NK-92 treated with Interleukin-12 subunit alpha and Interleukin-12 subunit beta, amount 100 ng/mL, for 24 hours (cell line): ENCODE results near the gene KCNMB2.
"Not testable (repeated sequence)": the region's sequence is repeated elsewhere in the genome, so short reads cannot be mapped to it uniquely, and the experiment has no call there.

Experiments used
- DNase-seq: peaks from one replicate; lab custom pipeline; 2025; lab: John Stamatoyannopoulos, UW

The KCNMB2 gene

DNA sequence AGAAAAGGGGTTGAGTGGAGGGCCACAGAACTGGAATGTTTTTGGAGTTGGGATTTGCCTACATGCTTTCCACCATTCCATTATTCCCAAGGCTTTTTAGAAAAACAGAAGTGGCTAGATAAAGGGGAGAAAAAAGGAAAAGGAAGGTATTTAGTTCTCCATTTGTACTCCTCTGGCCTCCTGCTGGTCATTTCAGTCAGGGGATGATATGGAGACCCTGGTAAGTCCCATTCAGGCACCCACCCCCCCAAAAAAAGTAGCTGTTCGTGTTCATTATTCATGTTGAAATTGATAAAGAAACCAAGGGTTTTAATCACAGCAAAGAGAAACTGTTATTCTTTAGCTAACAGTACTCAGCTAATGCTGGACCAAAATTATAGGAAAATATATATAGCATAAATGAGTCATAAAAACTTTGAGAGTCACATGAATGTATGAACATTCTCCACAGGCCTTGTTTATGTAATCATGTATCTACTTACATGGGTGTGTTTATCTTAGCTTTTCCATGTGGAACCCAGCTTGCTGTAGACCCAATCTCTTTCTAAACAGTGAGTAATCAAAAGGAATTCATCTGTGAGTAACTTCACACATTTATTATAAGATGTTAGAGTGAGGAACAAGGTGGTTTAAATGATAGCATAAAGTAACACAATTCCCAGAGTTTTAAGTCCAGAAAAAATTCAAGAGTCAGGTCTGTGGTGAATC lies 167.2 kb downstream of the KCNMB2 start:
- no peak for DNase-seq

DNA sequence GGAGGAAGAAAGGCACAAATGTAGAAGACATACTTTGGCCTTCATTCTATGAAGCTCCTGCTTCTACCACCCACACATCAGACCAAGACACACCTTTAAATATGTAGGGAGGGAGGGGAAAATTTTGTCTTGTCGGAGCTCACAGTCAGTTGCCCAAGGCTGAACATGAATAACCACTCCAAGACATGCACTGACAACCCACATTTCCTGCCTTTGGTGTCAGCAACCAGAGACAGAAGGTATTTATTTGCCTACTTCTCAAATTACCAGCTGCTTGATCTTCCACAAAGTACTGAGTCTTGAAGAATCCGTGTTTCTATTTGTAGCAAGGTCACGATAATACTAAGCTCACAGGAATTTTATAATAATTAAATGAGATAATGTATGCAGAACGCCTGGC lies 169.7 kb downstream of the KCNMB2 start:
- DNase-seq: no peak

DNA sequence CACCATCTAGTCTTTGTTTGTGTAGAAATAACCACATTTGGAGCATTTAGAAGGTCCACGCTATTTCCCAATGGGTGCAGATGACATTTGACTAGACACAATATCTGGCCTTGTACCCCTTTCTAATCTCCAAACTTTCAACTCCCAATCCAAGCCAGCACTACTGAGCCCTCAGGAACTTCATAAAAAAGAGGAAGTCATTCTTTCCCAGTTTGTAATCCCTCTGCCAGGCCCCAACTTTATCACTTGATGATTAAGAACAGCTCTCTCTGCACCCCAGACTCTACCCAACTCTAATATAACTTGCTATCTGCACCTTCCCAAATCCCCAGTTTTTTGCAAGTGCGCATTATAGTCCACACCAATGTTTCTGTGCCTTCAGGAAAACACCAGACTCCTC lies 170.2 kb downstream of the KCNMB2 start:
- DNase-seq: no peak

DNA sequence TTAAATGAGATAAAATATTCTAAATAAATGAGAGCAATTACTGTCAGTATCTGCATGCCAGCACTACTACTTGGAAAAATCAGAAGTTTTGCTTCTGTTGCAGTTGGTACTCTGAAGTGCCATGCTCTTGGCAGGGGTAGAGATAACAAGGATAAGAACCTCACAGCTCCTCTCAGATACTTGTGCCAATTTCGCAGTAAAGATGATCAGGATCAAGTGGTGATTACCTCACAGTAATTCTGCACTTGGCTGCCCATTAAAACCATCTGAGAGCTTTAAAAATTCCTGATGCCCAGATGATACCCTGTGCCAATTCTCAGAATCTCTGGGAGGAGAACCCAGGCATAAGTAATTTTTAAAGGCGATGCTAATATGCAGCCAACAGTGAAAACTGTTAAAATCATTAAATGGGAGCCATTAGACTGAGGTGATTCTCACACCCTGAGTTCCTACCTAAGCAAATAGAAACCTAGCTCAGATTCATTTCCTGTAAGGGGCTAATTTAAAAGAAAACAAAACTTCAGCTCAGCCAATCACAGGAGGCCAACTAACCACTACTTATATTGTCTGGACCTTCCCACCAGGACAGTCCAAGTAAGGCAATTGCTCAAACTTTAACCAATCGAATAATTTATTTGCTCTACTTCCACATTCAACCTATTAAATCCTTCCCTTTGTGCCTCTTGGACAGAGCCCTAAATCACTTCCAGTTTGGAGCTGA lies 171.2 kb downstream of the KCNMB2 start:
- no peak for DNase-seq

GRCh38 chr3:178709051-178709450 lies 172.8 kb downstream of the KCNMB2 start:
- no peak for DNase-seq

- DNase-seq: no peak
These were observed 175.5 kb downstream of the KCNMB2 start for GRCh38 chr3:178711753-178712152.

DNA sequence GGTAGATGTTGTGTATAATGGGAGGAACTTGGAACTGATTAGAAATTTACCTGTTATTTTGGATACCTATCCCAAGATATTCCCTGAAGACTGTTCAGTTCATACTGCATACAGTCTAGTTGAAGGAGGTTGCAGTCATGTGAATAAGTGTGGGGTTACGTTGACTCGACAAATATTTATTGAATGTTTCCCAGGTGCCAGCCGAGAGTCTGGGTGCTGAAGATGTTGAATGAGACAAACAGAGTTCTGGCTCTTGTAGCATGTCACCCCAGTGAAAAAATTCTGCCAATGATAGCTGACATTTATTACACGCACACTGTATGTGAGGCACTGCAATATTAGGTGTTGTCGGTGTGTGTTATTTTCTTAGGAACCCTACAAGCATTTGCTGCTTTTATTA lies 176.0 kb downstream of the KCNMB2 start:
- no peak for DNase-seq

GRCh38 chr3:178714925-178715832 lies 178.9 kb downstream of the KCNMB2 start:
- no peak for DNase-seq

DNA sequence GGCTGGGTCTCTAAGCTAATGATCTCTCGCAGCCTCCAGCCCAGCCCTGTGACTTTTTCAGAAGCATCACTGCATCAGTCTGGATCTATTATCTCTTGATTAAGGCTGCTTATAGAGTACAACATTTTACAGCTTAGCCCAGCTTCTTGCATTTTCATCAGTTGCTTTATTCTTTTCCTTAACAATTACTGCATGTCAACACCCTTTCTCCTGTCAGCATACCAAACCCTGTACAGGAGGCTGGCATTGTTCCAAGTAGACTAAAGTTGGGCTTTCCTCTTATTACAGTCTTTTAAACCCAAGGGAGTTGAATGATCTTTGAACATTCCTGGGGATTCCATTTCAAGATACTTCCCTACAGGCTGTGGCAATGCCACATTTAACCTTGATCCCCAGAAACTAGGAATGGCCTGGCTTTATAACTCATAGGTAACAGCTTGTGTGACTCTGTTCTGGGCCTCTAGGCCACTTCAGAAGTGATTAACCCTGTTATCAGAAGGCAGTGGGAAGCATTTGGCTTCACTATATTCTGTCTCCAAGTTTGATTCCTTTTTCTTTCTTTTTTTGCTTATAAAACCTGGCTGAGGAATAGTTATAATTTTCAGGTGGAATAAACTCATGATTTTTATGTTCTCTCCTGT lies 182.9 kb downstream of the KCNMB2 start:
- DNase-seq: no peak

DNA sequence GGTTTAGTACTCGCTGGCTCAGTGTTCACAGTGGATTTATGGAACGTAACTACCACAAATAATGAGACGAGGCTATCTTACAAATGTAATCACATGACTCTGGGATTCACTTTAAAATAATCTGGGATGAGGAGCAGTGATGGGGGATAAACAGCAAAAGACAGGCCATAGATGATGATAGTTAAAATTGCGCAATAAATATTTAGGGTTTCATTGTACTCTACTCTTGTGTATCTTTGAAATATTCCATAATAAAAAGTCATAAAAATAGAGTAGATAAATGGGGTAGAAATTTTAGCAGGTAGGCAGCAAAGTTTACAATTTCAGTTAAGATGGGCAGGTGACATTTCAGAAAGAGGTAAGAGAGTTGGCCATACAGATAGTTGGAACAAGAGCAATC lies 196.6 kb downstream of the KCNMB2 start:
- no peak for DNase-seq

GRCh38 chr3:178735032-178735674 lies 198.9 kb downstream of the KCNMB2 start:
- no peak for DNase-seq

DNA sequence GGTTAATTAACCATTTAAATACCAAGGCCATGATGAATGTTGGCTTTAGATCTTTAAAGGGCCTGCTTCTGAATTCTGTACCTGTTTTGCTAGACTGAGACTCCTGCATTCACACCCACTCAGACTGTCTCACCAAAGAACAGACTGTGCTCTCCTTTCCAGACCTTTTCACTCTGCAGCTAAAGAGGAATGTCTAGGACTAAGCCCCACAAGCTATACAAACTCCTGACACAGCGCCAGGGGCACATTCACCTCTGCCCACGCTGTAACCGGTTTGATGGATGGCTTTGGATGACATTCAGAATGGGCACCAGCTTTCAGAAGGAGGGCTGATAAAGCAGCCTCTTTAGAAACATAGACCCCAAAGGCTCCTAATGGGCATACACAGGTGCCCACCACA lies 200.1 kb downstream of the KCNMB2 start:
- no peak for DNase-seq

GRCh38 chr3:178739720-178740119 lies 203.5 kb downstream of the KCNMB2 start:
- DNase-seq: no peak

GRCh38 chr3:178741020-178741419 lies 204.8 kb downstream of the KCNMB2 start:
- DNase-seq: no peak

DNA sequence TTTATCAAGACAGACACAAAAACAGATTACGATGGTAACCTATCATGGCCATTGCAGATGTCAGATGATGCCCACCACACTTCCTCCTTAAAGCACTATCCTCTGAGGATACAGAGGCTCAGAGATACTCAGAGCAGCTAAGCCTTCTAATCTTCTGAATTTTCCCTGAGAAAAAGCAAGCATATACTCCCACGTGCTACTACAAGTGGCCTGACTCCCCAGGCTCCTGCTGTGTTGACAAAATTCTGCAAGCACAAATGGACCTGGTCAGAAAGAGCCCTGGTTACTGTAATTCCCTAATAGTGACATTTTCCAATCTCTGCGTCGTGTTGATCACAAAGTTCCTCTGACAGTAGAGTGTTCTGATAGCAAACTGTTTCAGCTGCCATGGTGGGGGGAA lies 207.1 kb downstream of the KCNMB2 start:
- DNase-seq: no peak

- not testable (repeated sequence) for DNase-seq
These were observed 209.8 kb downstream of the KCNMB2 start for GRCh38 chr3:178745861-178746655.

DNA sequence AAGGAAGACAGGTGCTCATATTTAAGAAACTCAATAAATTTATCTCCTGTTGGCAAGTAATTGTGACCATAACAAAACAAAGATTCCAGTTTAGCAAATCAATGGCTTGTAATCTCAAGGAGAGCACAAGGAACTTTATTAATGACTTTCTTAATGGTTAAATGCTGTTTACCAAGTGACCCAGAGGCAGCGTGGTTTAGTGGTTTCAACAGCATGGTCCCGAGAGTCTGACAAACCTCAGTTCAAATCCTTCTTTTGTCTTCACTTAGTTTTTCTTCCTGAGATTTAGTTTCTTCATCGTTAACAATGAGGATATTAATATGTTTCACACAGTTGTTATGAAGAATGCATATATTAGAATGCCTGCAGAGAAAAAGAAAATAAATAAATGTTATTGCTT lies 212.6 kb downstream of the KCNMB2 start:
- DNase-seq: no peak

DNA sequence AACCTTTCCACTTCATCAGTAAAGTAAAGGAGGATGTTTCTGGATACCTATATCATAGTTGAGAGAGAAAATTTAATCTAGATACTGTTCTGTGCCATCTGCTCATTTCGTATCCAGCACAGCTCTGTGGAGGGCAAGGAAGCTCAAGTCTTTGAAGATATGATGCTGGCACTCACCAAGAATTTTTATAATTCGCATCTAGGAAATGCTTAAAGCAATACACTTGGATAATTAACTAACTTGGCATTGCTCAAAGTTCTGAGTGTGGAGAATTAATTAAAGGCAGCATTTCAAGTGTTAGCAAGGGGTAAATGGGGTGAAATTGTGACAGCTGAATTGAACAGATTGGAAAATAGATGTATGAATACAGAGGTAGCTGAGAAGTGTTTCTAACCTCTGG lies 213.2 kb downstream of the KCNMB2 start:
- no peak for DNase-seq

DNA sequence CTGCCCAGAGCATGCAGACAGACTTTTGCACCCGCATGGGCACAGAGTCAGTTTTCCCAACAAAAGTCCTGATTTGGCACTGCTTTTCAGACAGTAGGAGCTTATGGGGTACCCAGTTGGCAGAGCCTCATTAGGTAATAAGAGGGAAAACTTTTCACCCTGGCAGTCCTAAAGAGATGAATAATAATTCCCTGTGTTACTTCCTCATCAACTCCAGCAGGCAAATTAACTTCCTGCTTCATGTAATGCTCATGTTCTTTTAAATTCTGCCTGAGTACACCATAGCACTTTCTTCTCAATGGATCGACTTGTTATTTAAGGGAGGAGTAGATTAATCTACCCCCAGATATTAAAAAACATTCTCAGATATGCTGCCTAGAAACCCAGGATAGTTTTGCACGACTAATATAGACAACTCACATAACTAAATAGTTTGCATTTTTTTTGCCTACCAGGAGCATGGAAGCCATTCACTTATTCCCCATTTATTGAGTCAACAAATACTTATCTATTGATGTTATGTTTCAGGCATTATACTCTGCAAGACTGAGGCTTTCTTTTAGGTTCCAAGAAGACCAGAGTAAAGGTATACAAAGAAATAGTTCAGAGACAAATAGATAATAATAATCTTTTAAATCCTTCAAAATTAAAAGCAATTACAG lies 214.5 kb downstream of the KCNMB2 start:
- no peak for DNase-seq

DNA sequence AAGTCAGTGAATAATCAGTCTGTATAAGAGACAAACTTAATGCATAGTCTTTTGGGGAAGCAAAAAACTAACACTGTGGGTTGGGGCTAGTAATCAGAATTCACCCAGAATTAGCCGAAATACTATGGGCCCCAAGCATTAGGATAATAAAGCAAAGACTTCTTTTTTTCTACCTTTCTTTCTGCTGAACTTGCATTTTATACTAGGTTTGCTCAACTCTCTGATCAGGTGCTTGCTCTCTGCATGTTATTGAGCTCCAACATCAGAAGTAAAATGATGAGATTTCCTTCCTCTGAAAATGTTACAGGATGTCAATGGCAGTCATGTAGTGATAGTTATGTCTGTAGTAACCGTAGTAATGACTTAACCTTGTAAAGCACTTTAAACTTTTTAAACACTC lies 216.6 kb downstream of the KCNMB2 start:
- DNase-seq: no peak
